Astrocyte (in vitro differentiated cells and primary cell): ENCODE data around the gene TLN1. TPM values are rescaled to one million over a fixed set of nuclear protein-coding genes. Genes with fewer than 3 reads are reported as not detected.

Source experiments
- DNase-seq: peaks from one replicate; pipeline ENCODE4 v3.0.0-alpha.2; 2010; ENCODE audit warnings: low read depth
- FAIRE-seq: peaks from 2 replicates; lab custom pipeline; 2011; peaks lifted over from hg19 to GRCh38; lab: Jason Lieb, UNC
- H2AFZ ChIP-seq: 2 replicates; pipeline ENCODE4 v1.6.0; 2012; ENCODE audit warnings: low read depth, low read length, inconsistent platforms
- H3K27ac ChIP-seq: 2 replicates; pipeline ENCODE4 v1.5.1; 2011; ENCODE audit warnings: low read depth, low read length, inconsistent platforms
- H3K27me3 ChIP-seq: 2 replicates; pipeline ENCODE4 v1.6.0; 2011; ENCODE audit warnings: low read length, inconsistent platforms; ENCODE audit not compliant: insufficient read depth
- H3K36me3 ChIP-seq: 2 replicates; pipeline ENCODE4 v1.5.1; 2011; ENCODE audit warnings: low read length, inconsistent platforms; ENCODE audit not compliant: insufficient read depth
- H3K4me1 ChIP-seq: 2 replicates; pipeline ENCODE4 v1.5.1; 2011; ENCODE audit warnings: low read length, inconsistent platforms; ENCODE audit not compliant: insufficient read depth
- H3K4me2 ChIP-seq: 2 replicates; pipeline ENCODE4 v1.6.0; 2012; ENCODE audit warnings: low read length, inconsistent platforms
- H3K4me3 ChIP-seq: 2 replicates; pipeline ENCODE4 v1.5.1; 2011; ENCODE audit warnings: low read depth, mild to moderate bottlenecking, low read length, inconsistent platforms; ENCODE audit not compliant: insufficient read depth
- H3K79me2 ChIP-seq: 2 replicates; pipeline ENCODE4 v1.6.0; 2012; ENCODE audit warnings: mild to moderate bottlenecking, low read length, inconsistent platforms; ENCODE audit not compliant: insufficient read depth
- H3K9ac ChIP-seq: 2 replicates; pipeline ENCODE4 v1.6.0; 2012; ENCODE audit warnings: mild to moderate bottlenecking, low read length, inconsistent platforms
- H3K9me3 ChIP-seq: 2 replicates; pipeline ENCODE4 v1.5.1; 2012; ENCODE audit warnings: low read depth, mild to moderate bottlenecking, low read length, inconsistent platforms; ENCODE audit not compliant: insufficient read depth
- H4K20me1 ChIP-seq: 2 replicates; pipeline ENCODE4 v1.6.0; 2012; ENCODE audit warnings: low read length, inconsistent platforms; ENCODE audit not compliant: insufficient read depth
- H3K27ac Mint-ChIP-seq: one replicate; pipeline ENCODE4 v1.8.0; 2021; ENCODE audit warnings: mild to moderate bottlenecking, mixed read lengths; ENCODE audit not compliant: unreplicated experiment
- H3K27me3 Mint-ChIP-seq: one replicate; pipeline ENCODE4 v1.8.0; 2021; ENCODE audit warnings: low read depth, mixed read lengths; ENCODE audit not compliant: unreplicated experiment
- H3K36me3 Mint-ChIP-seq: one replicate; pipeline ENCODE4 v1.8.0; 2021; ENCODE audit warnings: low read depth, mixed read lengths; ENCODE audit not compliant: unreplicated experiment
- H3K4me1 Mint-ChIP-seq: one replicate; pipeline ENCODE4 v1.8.0; 2021; ENCODE audit warnings: low read depth, mixed read lengths; ENCODE audit not compliant: unreplicated experiment
- H3K4me3 Mint-ChIP-seq: one replicate; pipeline ENCODE4 v1.8.0; 2021; ENCODE audit warnings: mild to moderate bottlenecking, moderate library complexity, mixed read lengths; ENCODE audit not compliant: unreplicated experiment
- H3K9me3 Mint-ChIP-seq: one replicate; pipeline ENCODE4 v1.8.0; 2021; ENCODE audit warnings: mild to moderate bottlenecking, mixed read lengths; ENCODE audit not compliant: unreplicated experiment
- EZH2 ChIP-seq: IDR thresholded peaks from 2 replicates; pipeline ENCODE4 v1.6.1; 2012; ENCODE audit warnings: mild to moderate bottlenecking, low read length, inconsistent platforms; ENCODE audit not compliant: insufficient read depth
- total RNA-seq: library from RNA; stranded (reverse); gene quantifications from 2 replicates; pipeline ENCODE4 v1.2.1, GENCODE V29; 2021
- TF ChIP-seq, protein P1 (sequence below): IDR thresholded peaks from 2 replicates; pipeline ENCODE4 v1.5.1; 2011; ENCODE audit warnings: low read depth, mild to moderate bottlenecking, inconsistent platforms, low read length, moderate library complexity; ENCODE audit not compliant: insufficient read depth

Gene TLN1
- total RNA-seq, 1 donor from 2014 or later, result 525 TPM

- Mint-ChIP-seq H3K4me1 (no peaks in the 10 kb centered on the region), H3K27ac (peak overlapping the region; percentile 34), H3K4me3 (no peak overlapping the region), H3K27me3 (no peaks in the 10 kb centered on the region), H3K9me3 (no peaks in the 10 kb centered on the region), H3K36me3 (peaks cover 40% of the 10 kb centered on the region)
- FAIRE-seq, result no peak
- Histone ChIP-seq H3K4me1 (no peaks in the 10 kb centered on the region), H3K79me2 (peaks cover 59% of the 10 kb centered on the region), H3K9ac (no peak overlapping the region), H3K4me2 (no peak overlapping the region), H3K36me3 (peaks cover 98% of the 10 kb centered on the region), H3K27me3 (no peaks in the 10 kb centered on the region), H3K4me3 (no peak overlapping the region), H2AFZ (no peak overlapping the region), H4K20me1 (peaks cover 92% of the 10 kb centered on the region), H3K27ac (no peak overlapping the region), H3K9me3 (no peaks in the 10 kb centered on the region)
- no peak for DNase-seq
- TF ChIP-seq EZH2, result no peak
Observed at GRCh38 chr9:35702696-35703095, 29.3 kb downstream of the TLN1 start.

- no peak overlapping the region for H3K4me3 Mint-ChIP-seq
- Histone ChIP-seq H3K36me3 (peaks cover 96% of the 10 kb centered on the region), H3K4me3 (no peak overlapping the region), H4K20me1 (peaks cover 92% of the 10 kb centered on the region), H3K4me1 (peaks cover 4% of the 10 kb centered on the region), H3K9me3 (no peaks in the 10 kb centered on the region), H2AFZ (no peak overlapping the region), H3K9ac (no peak overlapping the region), H3K4me2 (no peak overlapping the region), H3K27ac (no peak overlapping the region), H3K27me3 (no peaks in the 10 kb centered on the region), H3K79me2 (peaks cover 42% of the 10 kb centered on the region)
- H3K4me1 Mint-ChIP-seq, result peaks cover 2% of the 10 kb centered on the region
- FAIRE-seq (no peak), DNase-seq (no peak)
- no peak overlapping the region for H3K27ac Mint-ChIP-seq
- no peaks in the 10 kb centered on the region for H3K9me3 Mint-ChIP-seq
- no peaks in the 10 kb centered on the region for H3K27me3 Mint-ChIP-seq
- peaks cover 37% of the 10 kb centered on the region for H3K36me3 Mint-ChIP-seq
- TF ChIP-seq EZH2, result no peak
- TF ChIP-seq, protein P1, sequence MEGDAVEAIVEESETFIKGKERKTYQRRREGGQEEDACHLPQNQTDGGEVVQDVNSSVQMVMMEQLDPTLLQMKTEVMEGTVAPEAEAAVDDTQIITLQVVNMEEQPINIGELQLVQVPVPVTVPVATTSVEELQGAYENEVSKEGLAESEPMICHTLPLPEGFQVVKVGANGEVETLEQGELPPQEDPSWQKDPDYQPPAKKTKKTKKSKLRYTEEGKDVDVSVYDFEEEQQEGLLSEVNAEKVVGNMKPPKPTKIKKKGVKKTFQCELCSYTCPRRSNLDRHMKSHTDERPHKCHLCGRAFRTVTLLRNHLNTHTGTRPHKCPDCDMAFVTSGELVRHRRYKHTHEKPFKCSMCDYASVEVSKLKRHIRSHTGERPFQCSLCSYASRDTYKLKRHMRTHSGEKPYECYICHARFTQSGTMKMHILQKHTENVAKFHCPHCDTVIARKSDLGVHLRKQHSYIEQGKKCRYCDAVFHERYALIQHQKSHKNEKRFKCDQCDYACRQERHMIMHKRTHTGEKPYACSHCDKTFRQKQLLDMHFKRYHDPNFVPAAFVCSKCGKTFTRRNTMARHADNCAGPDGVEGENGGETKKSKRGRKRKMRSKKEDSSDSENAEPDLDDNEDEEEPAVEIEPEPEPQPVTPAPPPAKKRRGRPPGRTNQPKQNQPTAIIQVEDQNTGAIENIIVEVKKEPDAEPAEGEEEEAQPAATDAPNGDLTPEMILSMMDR, result no peak
Observed at GRCh38 chr9:35700942-35701341, 31.1 kb downstream of the TLN1 start.

GRCh38 chr9:35700031-35700430 lies 32.0 kb downstream of the TLN1 start:
- H3K4me1 ChIP-seq, result peaks cover 10% of the 10 kb centered on the region
- Mint-ChIP-seq H3K36me3 (peaks cover 39% of the 10 kb centered on the region), H3K27ac (no peak overlapping the region), H3K4me1 (peaks cover 2% of the 10 kb centered on the region), H3K9me3 (no peaks in the 10 kb centered on the region), H3K4me3 (no peak overlapping the region), H3K27me3 (no peaks in the 10 kb centered on the region)
- no peak overlapping the region for H3K9ac ChIP-seq
- H3K27me3 ChIP-seq, result no peaks in the 10 kb centered on the region
- H4K20me1 ChIP-seq, result peaks cover 88% of the 10 kb centered on the region
- no peak overlapping the region for H3K4me3 ChIP-seq
- H3K9me3 ChIP-seq, result no peaks in the 10 kb centered on the region
- no peak overlapping the region for H3K27ac ChIP-seq
- peaks cover 91% of the 10 kb centered on the region for H3K36me3 ChIP-seq
- no peak overlapping the region for H3K4me2 ChIP-seq
- FAIRE-seq (no peak), DNase-seq (no peak)
- TF ChIP-seq EZH2, result no peak
- peaks cover 36% of the 10 kb centered on the region for H3K79me2 ChIP-seq
- H2AFZ ChIP-seq, result no peak overlapping the region
